Measurements from ENCODE around the gene YKT6.

The YKT6 gene

DNA sequence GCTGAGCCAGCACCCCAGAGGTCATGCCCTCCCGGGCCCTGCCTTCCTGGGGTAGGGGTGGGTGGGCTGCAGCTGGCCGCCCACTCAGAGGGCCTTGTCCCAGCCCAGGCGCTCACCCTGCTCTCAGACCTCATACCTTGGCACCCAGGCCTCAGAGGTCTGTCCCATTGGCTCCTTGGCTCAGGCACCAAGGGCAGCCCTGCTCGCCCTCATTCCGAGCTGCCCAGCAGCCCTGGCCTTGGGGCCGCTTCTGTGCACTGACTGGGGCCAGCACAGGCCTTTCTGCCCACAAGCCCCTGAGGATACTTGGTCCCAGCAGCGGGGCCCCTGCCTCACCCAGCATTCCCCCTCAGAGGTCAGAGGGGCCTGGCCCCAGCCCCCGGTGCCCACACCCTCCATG, 34.3 kb downstream of the YKT6 start:
- Histone ChIP-seq H3K4me3 (ENCODE audit: severe bottlenecking) (no peak overlapping the region), H3K9me3 (ENCODE audit: severe bottlenecking) (no peaks in the 10 kb centered on the region), H3K36me3 (ENCODE audit: low read depth) (no peaks in the 10 kb centered on the region), H3K4me1 (ENCODE audit: insufficient read depth, poor library complexity, severe bottlenecking) (no peaks in the 10 kb centered on the region), H3K27me3 (ENCODE audit: insufficient read depth, poor library complexity, severe bottlenecking) (no peaks in the 10 kb centered on the region), H3K27ac (ENCODE audit: poor library complexity, severe bottlenecking) (no peak overlapping the region)
- DNase-seq (ENCODE audit: low spot score) = no peak
- no peak for ATAC-seq (ENCODE audit: low read depth)
- TF ChIP-seq, protein P1, sequence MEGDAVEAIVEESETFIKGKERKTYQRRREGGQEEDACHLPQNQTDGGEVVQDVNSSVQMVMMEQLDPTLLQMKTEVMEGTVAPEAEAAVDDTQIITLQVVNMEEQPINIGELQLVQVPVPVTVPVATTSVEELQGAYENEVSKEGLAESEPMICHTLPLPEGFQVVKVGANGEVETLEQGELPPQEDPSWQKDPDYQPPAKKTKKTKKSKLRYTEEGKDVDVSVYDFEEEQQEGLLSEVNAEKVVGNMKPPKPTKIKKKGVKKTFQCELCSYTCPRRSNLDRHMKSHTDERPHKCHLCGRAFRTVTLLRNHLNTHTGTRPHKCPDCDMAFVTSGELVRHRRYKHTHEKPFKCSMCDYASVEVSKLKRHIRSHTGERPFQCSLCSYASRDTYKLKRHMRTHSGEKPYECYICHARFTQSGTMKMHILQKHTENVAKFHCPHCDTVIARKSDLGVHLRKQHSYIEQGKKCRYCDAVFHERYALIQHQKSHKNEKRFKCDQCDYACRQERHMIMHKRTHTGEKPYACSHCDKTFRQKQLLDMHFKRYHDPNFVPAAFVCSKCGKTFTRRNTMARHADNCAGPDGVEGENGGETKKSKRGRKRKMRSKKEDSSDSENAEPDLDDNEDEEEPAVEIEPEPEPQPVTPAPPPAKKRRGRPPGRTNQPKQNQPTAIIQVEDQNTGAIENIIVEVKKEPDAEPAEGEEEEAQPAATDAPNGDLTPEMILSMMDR (IDR thresholded peaks at IDR 0.05; ENCODE audit: poor library complexity, severe bottlenecking) = no peak

DNA sequence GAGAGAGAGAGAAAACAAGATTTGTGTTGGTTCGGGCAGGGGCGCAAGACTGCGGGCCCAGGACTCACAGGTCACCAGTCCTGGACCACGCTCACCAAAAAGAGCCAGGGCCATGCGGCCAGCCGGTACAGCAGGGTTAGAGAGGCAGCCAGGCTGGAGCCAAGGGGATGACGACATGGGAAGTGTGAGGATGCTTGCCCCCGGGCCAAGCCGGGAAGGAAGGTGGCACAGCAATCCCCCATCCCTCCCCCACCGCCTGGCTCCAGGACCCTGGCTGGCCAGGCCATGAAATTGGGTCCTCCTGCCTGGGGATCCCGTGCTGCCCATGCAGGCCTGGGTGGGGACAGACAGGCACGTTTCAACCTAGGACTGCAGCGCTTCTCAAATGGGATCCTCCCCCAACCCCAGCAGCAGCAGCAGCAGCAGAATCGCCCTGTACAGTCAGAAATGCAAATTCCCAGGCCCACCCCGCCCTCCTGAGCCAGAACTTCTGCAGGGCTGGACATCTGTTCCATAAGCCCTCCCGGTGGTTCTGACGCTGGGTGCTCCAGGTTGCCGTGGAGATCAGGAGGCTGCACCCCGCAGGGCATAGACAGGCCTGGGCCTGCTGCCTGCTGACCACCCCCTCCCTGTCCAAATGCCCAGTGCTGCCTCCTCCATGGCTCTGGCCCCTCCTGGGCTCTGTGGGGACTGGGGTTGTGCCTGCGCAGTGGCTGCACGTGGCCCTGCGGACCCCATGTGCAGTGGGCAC, 35.0 kb downstream of the YKT6 start:
- H3K36me3 ChIP-seq (ENCODE audit: low read depth) = no peaks in the 10 kb centered on the region
- no peaks in the 10 kb centered on the region for H3K27me3 ChIP-seq (ENCODE audit: insufficient read depth, poor library complexity, severe bottlenecking)
- no peak for DNase-seq (ENCODE audit: low spot score)
- H3K4me1 ChIP-seq (ENCODE audit: insufficient read depth, poor library complexity, severe bottlenecking) = no peaks in the 10 kb centered on the region
- H3K9me3 ChIP-seq (ENCODE audit: severe bottlenecking) = no peaks in the 10 kb centered on the region
- no peak overlapping the region for H3K4me3 ChIP-seq (ENCODE audit: severe bottlenecking)
- ATAC-seq (ENCODE audit: low read depth) = peak; percentile 60
- TF ChIP-seq, protein P1 (IDR thresholded peaks at IDR 0.05; ENCODE audit: poor library complexity, severe bottlenecking) = no peak
- H3K27ac ChIP-seq (ENCODE audit: poor library complexity, severe bottlenecking) = no peak overlapping the region

DNA sequence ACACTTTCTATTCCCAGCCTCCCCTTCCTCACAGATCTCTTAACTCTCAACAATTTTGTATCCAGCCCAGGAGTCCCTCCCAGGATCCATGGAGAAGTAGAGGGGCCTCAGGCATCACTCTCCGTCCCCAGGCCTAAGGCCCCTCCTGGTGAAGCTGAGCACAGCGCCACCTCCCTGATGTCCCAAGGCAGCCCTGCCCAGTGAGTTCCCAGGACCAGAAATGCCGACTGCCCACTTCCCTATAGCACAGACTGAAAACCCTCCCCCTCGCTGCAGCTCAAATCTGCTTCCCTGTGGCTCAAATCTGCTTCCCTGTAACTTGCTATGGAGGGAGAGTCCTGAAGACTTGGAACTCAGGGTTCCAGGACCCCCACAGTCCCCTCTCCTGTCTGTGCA, 35.6 kb downstream of the YKT6 start:
- no peak overlapping the region for H3K27ac ChIP-seq (ENCODE audit: poor library complexity, severe bottlenecking)
- ATAC-seq (ENCODE audit: low read depth) (no peak), DNase-seq (ENCODE audit: low spot score) (no peak)
- H3K9me3 ChIP-seq (ENCODE audit: severe bottlenecking) = no peaks in the 10 kb centered on the region
- H3K27me3 ChIP-seq (ENCODE audit: insufficient read depth, poor library complexity, severe bottlenecking) = no peaks in the 10 kb centered on the region
- no peaks in the 10 kb centered on the region for H3K4me1 ChIP-seq (ENCODE audit: insufficient read depth, poor library complexity, severe bottlenecking)
- H3K36me3 ChIP-seq (ENCODE audit: low read depth) = no peaks in the 10 kb centered on the region
- TF ChIP-seq, protein P1 (IDR thresholded peaks at IDR 0.05; ENCODE audit: poor library complexity, severe bottlenecking) = no peak
- H3K4me3 ChIP-seq (ENCODE audit: severe bottlenecking) = no peak overlapping the region

DNA sequence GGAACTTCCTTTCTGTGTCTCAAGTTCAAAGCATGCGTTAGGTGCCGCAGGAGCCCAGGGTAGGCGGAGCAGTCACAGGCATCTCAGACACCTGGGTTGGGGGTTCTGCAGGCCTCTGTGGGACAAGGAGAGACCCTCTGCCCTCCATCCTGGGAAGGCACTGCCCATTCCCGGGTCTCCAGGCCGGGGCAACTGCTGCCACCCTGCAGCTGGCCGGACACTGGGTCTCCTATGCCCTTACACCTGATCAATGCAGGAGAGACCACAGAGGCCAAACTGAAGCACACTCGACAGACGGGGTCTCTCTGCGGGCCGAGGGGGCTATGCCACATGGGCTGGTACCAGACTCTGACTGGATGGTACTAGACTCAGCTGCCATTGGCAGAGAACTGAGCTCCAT, 36.9 kb downstream of the YKT6 start:
- H3K36me3 ChIP-seq (ENCODE audit: low read depth) = no peaks in the 10 kb centered on the region
- DNase-seq (ENCODE audit: low spot score) (no peak), ATAC-seq (ENCODE audit: low read depth) (no peak)
- TF ChIP-seq, protein P1 (IDR thresholded peaks at IDR 0.05; ENCODE audit: poor library complexity, severe bottlenecking) = no peak
- H3K27me3 ChIP-seq (ENCODE audit: insufficient read depth, poor library complexity, severe bottlenecking) = no peaks in the 10 kb centered on the region
- H3K9me3 ChIP-seq (ENCODE audit: severe bottlenecking) = no peaks in the 10 kb centered on the region
- no peak overlapping the region for H3K27ac ChIP-seq (ENCODE audit: poor library complexity, severe bottlenecking)
- H3K4me3 ChIP-seq (ENCODE audit: severe bottlenecking) = no peak overlapping the region
- no peaks in the 10 kb centered on the region for H3K4me1 ChIP-seq (ENCODE audit: insufficient read depth, poor library complexity, severe bottlenecking)

DNA sequence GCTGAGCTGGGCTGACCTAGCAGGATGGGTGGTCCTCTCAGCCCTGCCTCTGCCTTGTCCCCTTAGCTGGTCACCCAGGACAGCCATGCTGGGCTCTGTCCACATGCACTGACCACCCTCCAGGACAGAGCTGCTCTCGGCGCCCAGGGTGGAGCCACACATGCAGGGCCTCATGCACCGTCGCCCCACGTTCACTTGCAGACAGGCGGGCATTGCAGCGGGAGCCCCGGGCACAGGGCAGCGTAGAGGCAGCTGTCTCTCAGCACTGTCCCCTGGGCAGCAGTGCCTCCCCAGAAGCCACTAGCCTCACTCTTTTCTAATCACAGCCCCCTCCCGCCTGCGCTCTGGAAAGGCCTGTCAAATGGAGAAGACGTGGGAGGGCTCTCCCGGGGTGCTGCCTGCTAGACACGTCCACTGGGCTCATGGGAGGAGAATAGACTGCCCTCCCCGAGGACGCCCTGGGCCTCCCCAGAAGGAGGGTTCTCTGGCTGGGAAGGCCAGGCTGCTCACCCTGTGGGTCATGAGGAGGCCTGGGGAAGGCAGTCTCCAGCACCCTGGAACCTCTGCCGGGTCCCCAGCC, 37.4 kb downstream of the YKT6 start:
- no peaks in the 10 kb centered on the region for H3K36me3 ChIP-seq (ENCODE audit: low read depth)
- no peak overlapping the region for H3K4me3 ChIP-seq (ENCODE audit: severe bottlenecking)
- TF ChIP-seq, protein P1 (IDR thresholded peaks at IDR 0.05; ENCODE audit: poor library complexity, severe bottlenecking) = no peak
- no peak for ATAC-seq (ENCODE audit: low read depth)
- no peak overlapping the region for H3K27ac ChIP-seq (ENCODE audit: poor library complexity, severe bottlenecking)
- H3K4me1 ChIP-seq (ENCODE audit: insufficient read depth, poor library complexity, severe bottlenecking) = no peaks in the 10 kb centered on the region
- H3K27me3 ChIP-seq (ENCODE audit: insufficient read depth, poor library complexity, severe bottlenecking) = no peaks in the 10 kb centered on the region
- DNase-seq (ENCODE audit: low spot score) = no peak
- H3K9me3 ChIP-seq (ENCODE audit: severe bottlenecking) = no peaks in the 10 kb centered on the region
